ES-I3 (cell line): ENCODE data around the gene TBC1D22B.
"Not testable (repeated sequence)": the region's sequence is repeated elsewhere in the genome, so short reads cannot be mapped to it uniquely, and the experiment has no call there.

Experiments used
- H3K36me3 ChIP-seq: 2 replicates; pipeline ENCODE4 v1.6.1; 2013; ENCODE audit warnings: mild to moderate bottlenecking, low read length, control low read depth, moderate library complexity; ENCODE audit not compliant: insufficient read depth
- H3K4me1 ChIP-seq: 2 replicates; pipeline ENCODE4 v1.6.1; 2013; ENCODE audit warnings: mild to moderate bottlenecking, control low read depth, low read length; ENCODE audit not compliant: insufficient read depth
- H3K9ac ChIP-seq: 2 replicates; pipeline ENCODE4 v1.6.1; 2013; ENCODE audit warnings: low read depth, mild to moderate bottlenecking, low read length, moderate library complexity
- H3K9me3 ChIP-seq: 2 replicates; pipeline ENCODE4 v1.6.1; 2013; ENCODE audit warnings: mild to moderate bottlenecking, low read length, moderate library complexity; ENCODE audit not compliant: control insufficient read depth, insufficient read depth

Gene TBC1D22B

GRCh38 chr6:37289931-37290330 is 32.4 kb downstream of the TBC1D22B start:
- peaks cover 7% of the 10 kb centered on the region for H3K36me3 ChIP-seq
- no peak overlapping the region for H3K9ac ChIP-seq
- H3K4me1 ChIP-seq: no peaks in the 10 kb centered on the region
- no peaks in the 10 kb centered on the region for H3K9me3 ChIP-seq

GRCh38 chr6:37293426-37293825 is 35.9 kb downstream of the TBC1D22B start:
- H3K4me1 ChIP-seq: no peaks in the 10 kb centered on the region
- no peak overlapping the region for H3K9ac ChIP-seq
- H3K9me3 ChIP-seq: no peaks in the 10 kb centered on the region
- H3K36me3 ChIP-seq: peaks cover 14% of the 10 kb centered on the region

- H3K9ac ChIP-seq, H3K4me1 ChIP-seq, H3K9me3 ChIP-seq: not testable (repeated sequence)
- peaks cover 17% of the 10 kb centered on the region for H3K36me3 ChIP-seq
These were observed 40.1 kb downstream of the TBC1D22B start for GRCh38 chr6:37297637-37298036.

- H3K9me3 ChIP-seq: no peaks in the 10 kb centered on the region
- H3K9ac ChIP-seq: no peak overlapping the region
- H3K4me1 ChIP-seq: no peaks in the 10 kb centered on the region
- H3K36me3 ChIP-seq: peaks cover 17% of the 10 kb centered on the region
These were observed 41.4 kb downstream of the TBC1D22B start for GRCh38 chr6:37298958-37299357.

- Histone ChIP-seq H3K9me3 (no peaks in the 10 kb centered on the region), H3K9ac (no peak overlapping the region), H3K36me3 (peaks cover 12% of the 10 kb centered on the region), H3K4me1 (no peaks in the 10 kb centered on the region)
These were observed 42.4 kb downstream of the TBC1D22B start for GRCh38 chr6:37299990-37300389.

- H3K36me3 ChIP-seq: peaks cover 8% of the 10 kb centered on the region
- no peaks in the 10 kb centered on the region for H3K9me3 ChIP-seq
- H3K9ac ChIP-seq: no peak overlapping the region
- H3K4me1 ChIP-seq: no peaks in the 10 kb centered on the region
These were observed 44.6 kb downstream of the TBC1D22B start for GRCh38 chr6:37302086-37302686.

- Histone ChIP-seq H3K9ac (no peak overlapping the region), H3K36me3 (peaks cover 6% of the 10 kb centered on the region), H3K9me3 (no peaks in the 10 kb centered on the region), H3K4me1 (no peaks in the 10 kb centered on the region)
These were observed 45.6 kb downstream of the TBC1D22B start for GRCh38 chr6:37303091-37303660.

GRCh38 chr6:37303891-37304503 is 46.4 kb downstream of the TBC1D22B start:
- Histone ChIP-seq H3K9ac (no peak overlapping the region), H3K9me3 (no peaks in the 10 kb centered on the region), H3K4me1 (no peaks in the 10 kb centered on the region), H3K36me3 (peaks cover 6% of the 10 kb centered on the region)

- Histone ChIP-seq H3K9me3 (no peaks in the 10 kb centered on the region), H3K9ac (no peak overlapping the region), H3K4me1 (no peaks in the 10 kb centered on the region), H3K36me3 (peaks cover 6% of the 10 kb centered on the region)
These were observed 47.2 kb downstream of the TBC1D22B start for GRCh38 chr6:37304766-37305165.

- Histone ChIP-seq H3K9ac (no peak overlapping the region), H3K36me3 (peaks cover 6% of the 10 kb centered on the region), H3K4me1 (no peaks in the 10 kb centered on the region), H3K9me3 (no peaks in the 10 kb centered on the region)
These were observed 48.4 kb downstream of the TBC1D22B start for GRCh38 chr6:37305841-37306425.

- Histone ChIP-seq H3K9me3 (no peaks in the 10 kb centered on the region), H3K9ac (no peak overlapping the region), H3K4me1 (no peaks in the 10 kb centered on the region), H3K36me3 (peaks cover 6% of the 10 kb centered on the region)
These were observed 49.2 kb downstream of the TBC1D22B start for GRCh38 chr6:37306624-37307222.

GRCh38 chr6:37307484-37307883 is 49.9 kb downstream of the TBC1D22B start:
- H3K9ac ChIP-seq, H3K9me3 ChIP-seq, H3K4me1 ChIP-seq, H3K36me3 ChIP-seq: not testable (repeated sequence)

- H3K36me3 ChIP-seq: no peaks in the 10 kb centered on the region; the same call in none of the 2 replicates
- H3K4me1 ChIP-seq: no peaks in the 10 kb centered on the region
- no peak overlapping the region for H3K9ac ChIP-seq
- no peaks in the 10 kb centered on the region for H3K9me3 ChIP-seq
These were observed 50.7 kb downstream of the TBC1D22B start for GRCh38 chr6:37308069-37308815.

GRCh38 chr6:37309046-37309445 is 51.5 kb downstream of the TBC1D22B start:
- no peaks in the 10 kb centered on the region for H3K9me3 ChIP-seq
- no peaks in the 10 kb centered on the region for H3K4me1 ChIP-seq
- H3K9ac ChIP-seq: no peak overlapping the region
- H3K36me3 ChIP-seq: peaks cover 7% of the 10 kb centered on the region; the same call in 1 of the 2 replicates
